PFSK-1 (cell line): ENCODE results near the gene CGB5. TPM values are rescaled to one million over a fixed set of nuclear protein-coding genes. Genes with fewer than 3 reads are reported as not detected.
A peak's percentile ranks its signal among the peaks of the same experiment; 100 is the strongest.
"Not testable (repeated sequence)": the region's sequence is repeated elsewhere in the genome, so short reads cannot be mapped to it uniquely, and the experiment has no call there.

Source experiments
- FOXP2 ChIP-seq: optimal IDR thresholded peaks from 2 replicates; pipeline ENCODE3; 2011; ENCODE audit warnings: borderline replicate concordance, control low read depth, inconsistent platforms; ENCODE audit not compliant: insufficient read depth; ENCODE audit errors: extremely low read length, extremely low read depth
- POLR2AphosphoS5 ChIP-seq: IDR thresholded peaks from 2 replicates; pipeline ENCODE4 v1.6.1; 2012; ENCODE audit warnings: low read depth, mild to moderate bottlenecking, control low read depth, low read length, moderate library complexity
- SIN3A ChIP-seq: IDR thresholded peaks from 2 replicates; pipeline ENCODE4 v1.6.1; 2012; ENCODE audit warnings: mild to moderate bottlenecking, low read length, moderate library complexity, borderline replicate concordance; ENCODE audit not compliant: insufficient read depth
- TAF1 ChIP-seq: IDR thresholded peaks from 2 replicates; pipeline ENCODE4 v1.6.1; 2012; ENCODE audit warnings: low read length, control low read depth, borderline replicate concordance; ENCODE audit not compliant: insufficient read depth
- polyA plus RNA-seq: library from polyadenylated mRNA; unstranded; fragments of >200 nt; gene quantifications from one replicate; pipeline ENCODE4 v1.2.1, GENCODE V29; 2012; ENCODE audit warnings: low read depth, missing spikeins; ENCODE audit not compliant: insufficient read length
- TF ChIP-seq, protein P1 (sequence below), 2 experiments: IDR thresholded peaks; 2 replicates each; pipeline versions ENCODE4 v1.6.1 to v1.8.0; 2011 to 2012; ENCODE audit warnings: low read depth in 2 of 2, low read length in 2 of 2, control low read depth in 1 of 2, inconsistent platforms in 1 of 2, mild to moderate bottlenecking in 1 of 2, moderate library complexity in 1 of 2; ENCODE audit not compliant: insufficient read depth in 1 of 2

Gene CGB5
- polyA plus RNA-seq, result not detected

DNA sequence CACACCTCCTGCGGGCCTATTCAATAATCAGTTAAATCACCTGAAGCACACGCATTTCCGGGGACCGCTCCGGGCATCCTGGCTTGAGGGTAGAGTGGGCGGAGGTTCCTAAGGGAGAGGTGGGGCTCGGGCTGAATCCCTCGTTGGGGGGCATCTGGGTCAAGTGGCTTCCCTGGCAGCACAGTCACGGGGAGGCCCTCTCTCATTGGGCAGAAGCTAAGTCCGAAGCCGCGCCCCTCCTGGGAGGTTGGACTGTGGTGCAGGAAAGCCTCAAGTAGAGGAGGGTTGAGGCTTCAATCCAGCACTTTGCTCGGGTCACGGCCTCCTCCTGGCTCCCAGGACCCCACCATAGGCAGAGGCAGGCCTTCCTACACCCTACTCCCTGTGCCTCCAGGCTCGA is at the start of gene CGB5:
CGB5 (plus strand) TSS at position 301 of the 400 bp plus-strand sequence. CDS start 362 bp downstream, outside the sequence.
- TF ChIP-seq, protein P1, sequence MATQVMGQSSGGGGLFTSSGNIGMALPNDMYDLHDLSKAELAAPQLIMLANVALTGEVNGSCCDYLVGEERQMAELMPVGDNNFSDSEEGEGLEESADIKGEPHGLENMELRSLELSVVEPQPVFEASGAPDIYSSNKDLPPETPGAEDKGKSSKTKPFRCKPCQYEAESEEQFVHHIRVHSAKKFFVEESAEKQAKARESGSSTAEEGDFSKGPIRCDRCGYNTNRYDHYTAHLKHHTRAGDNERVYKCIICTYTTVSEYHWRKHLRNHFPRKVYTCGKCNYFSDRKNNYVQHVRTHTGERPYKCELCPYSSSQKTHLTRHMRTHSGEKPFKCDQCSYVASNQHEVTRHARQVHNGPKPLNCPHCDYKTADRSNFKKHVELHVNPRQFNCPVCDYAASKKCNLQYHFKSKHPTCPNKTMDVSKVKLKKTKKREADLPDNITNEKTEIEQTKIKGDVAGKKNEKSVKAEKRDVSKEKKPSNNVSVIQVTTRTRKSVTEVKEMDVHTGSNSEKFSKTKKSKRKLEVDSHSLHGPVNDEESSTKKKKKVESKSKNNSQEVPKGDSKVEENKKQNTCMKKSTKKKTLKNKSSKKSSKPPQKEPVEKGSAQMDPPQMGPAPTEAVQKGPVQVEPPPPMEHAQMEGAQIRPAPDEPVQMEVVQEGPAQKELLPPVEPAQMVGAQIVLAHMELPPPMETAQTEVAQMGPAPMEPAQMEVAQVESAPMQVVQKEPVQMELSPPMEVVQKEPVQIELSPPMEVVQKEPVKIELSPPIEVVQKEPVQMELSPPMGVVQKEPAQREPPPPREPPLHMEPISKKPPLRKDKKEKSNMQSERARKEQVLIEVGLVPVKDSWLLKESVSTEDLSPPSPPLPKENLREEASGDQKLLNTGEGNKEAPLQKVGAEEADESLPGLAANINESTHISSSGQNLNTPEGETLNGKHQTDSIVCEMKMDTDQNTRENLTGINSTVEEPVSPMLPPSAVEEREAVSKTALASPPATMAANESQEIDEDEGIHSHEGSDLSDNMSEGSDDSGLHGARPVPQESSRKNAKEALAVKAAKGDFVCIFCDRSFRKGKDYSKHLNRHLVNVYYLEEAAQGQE (IDR thresholded peaks at IDR 0.05; ENCODE audit: insufficient read depth in 1 of 2, low read depth in 2 of 2, low read length in 2 of 2), result not testable (repeated sequence)
- TF ChIP-seq FOXP2, TAF1: not testable (repeated sequence)

GRCh38 chr19:48994035-48994386 is 49.6 kb upstream of the CGB5 start:
- TF ChIP-seq FOXP2, result no peak
- TF ChIP-seq, protein P1 (IDR thresholded peaks at IDR 0.05; ENCODE audit: insufficient read depth in 1 of 2, low read depth in 2 of 2, low read length in 2 of 2), result no peak
- TF ChIP-seq TAF1, result no peak
- TF ChIP-seq SIN3A, result no peak
- no peak for TF ChIP-seq POLR2AphosphoS5

- TF ChIP-seq, protein P1 (IDR thresholded peaks at IDR 0.05; ENCODE audit: insufficient read depth in 1 of 2, low read depth in 2 of 2, low read length in 2 of 2), result no peak
- TF ChIP-seq FOXP2 (no peak), TAF1 (no peak), SIN3A (no peak), POLR2AphosphoS5 (no peak; the same call in 1 of the 2 replicates)
Observed at GRCh38 chr19:48997972-48998371, 45.7 kb upstream of the CGB5 start.

DNA sequence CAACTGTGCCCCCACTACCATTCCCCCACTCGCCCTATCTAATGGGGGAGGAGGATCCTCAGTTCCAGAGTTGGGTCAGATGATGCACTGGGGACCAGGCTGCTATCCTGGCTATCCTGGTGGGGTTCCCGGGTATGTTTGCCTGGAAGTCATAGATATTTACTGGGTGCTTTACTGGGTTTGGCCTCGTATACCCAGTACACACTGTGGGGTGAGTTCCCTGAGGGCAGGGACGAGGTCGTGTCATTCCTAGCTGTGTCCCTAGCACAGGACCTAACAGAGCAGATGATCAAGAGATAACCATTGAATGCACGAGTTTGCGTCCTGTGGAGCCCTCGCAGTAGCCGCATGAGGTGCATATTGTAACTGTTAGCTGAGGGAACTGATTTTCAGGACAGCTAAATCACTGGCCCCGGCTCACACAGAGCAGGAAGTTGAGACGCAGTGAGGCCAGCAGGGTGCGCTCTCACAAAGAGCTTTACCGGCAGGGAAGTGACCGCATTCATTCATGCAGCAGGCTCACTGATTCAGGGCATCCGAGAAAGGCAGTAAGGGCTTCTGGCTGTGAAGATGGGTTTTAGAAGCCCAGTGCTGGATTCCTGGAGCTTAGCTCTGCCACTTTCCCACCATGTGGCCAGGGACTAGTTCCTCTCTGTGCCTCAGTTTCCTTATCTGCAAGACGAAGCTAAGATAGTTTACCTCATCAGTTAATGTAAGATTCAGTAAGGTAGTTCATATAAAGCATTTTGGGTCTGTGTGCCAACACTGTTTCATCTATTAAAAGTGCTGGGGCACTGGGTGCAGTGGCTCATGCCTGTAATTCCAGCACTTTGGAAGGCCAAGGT is 43.9 kb upstream of the CGB5 start:
- TF ChIP-seq FOXP2 (peak; percentile 50), POLR2AphosphoS5 (no peak)

GRCh38 chr19:49004133-49004532 is 39.5 kb upstream of the CGB5 start:
- TF ChIP-seq, protein P1 (IDR thresholded peaks at IDR 0.05; ENCODE audit: insufficient read depth in 1 of 2, low read depth in 2 of 2, low read length in 2 of 2), result no peak
- TF ChIP-seq TAF1, result no peak
